OCI-LY1 (cell line): ENCODE measurements around the gene FAM72A.
"Not testable (repeated sequence)": the region's sequence is repeated elsewhere in the genome, so short reads cannot be mapped to it uniquely, and the experiment has no call there.

Experiments used
- EZH2 ChIP-seq: fragments of 200-600 bp; sonication (generic), shearing (Covaris generic); IDR thresholded peaks from 2 replicates; pipeline ENCODE4 v1.8.0; 2017; ENCODE audit warnings: borderline replicate concordance, mixed run types, mild to moderate bottlenecking, antibody characterized with exemption, low read length, moderate library complexity, mixed read lengths
- TF ChIP-seq, protein P1 (sequence below): fragments of 200-600 bp; sonication (generic), shearing (Covaris generic); IDR thresholded peaks from 2 replicates; pipeline ENCODE4 v1.5.1; 2017; ENCODE audit warnings: mild to moderate bottlenecking, antibody characterized with exemption, low read length, moderate library complexity, mixed read lengths

DNA sequence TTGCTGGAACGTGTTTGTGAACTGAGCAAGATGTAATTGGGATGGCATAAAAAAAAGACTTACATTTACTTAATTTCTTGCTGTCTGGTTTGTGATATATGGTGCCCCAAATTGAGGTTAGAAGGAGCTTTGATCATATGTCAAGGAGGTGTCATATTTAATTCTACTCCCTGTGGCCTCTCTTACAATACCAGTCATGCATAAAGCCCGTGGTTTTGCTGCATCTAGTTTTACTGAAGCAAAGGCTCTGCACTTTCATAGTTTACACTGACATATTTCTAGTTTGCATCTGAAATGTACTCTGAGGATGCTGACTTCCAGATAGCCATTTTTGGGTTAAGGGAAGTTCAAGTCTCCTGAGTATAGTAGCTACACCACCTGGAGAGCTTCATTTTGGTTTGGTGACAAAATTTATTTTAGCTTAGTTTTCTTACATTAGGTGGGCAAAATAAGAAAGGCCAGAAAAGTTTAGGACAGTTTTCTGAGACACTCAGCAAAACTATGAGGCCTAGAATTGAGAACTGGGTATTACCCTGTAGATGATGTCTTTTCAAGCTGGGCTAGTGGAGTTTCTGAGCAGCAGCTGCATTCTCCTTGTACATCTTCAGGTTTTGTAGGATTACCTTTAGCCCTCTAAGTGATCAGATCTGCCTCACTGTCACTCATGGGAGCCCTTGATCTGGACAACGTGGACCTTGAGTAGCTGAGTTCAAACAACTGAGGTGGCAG lies 48.5 kb upstream of the FAM72A start:
- TF ChIP-seq, protein P1, sequence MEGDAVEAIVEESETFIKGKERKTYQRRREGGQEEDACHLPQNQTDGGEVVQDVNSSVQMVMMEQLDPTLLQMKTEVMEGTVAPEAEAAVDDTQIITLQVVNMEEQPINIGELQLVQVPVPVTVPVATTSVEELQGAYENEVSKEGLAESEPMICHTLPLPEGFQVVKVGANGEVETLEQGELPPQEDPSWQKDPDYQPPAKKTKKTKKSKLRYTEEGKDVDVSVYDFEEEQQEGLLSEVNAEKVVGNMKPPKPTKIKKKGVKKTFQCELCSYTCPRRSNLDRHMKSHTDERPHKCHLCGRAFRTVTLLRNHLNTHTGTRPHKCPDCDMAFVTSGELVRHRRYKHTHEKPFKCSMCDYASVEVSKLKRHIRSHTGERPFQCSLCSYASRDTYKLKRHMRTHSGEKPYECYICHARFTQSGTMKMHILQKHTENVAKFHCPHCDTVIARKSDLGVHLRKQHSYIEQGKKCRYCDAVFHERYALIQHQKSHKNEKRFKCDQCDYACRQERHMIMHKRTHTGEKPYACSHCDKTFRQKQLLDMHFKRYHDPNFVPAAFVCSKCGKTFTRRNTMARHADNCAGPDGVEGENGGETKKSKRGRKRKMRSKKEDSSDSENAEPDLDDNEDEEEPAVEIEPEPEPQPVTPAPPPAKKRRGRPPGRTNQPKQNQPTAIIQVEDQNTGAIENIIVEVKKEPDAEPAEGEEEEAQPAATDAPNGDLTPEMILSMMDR: not testable (repeated sequence)
- TF ChIP-seq EZH2: not testable (repeated sequence)
